Mucosa of gallbladder (tissue), 1 donor: ENCODE results near the gene TAAR9. TPM values are rescaled to one million over a fixed set of nuclear protein-coding genes. Genes with fewer than 3 reads are reported as not detected.
A peak's percentile ranks its signal among the peaks of the same experiment; 100 is the strongest.
"Not testable (repeated sequence)": the region's sequence is repeated elsewhere in the genome, so short reads cannot be mapped to it uniquely, and the experiment has no call there.

Experiments used
- DNase-seq: peaks from one replicate; pipeline ENCODE4 v3.0.0-alpha.2; 2020; ENCODE audit warnings: low spot score
- total RNA-seq: library from RNA; stranded (reverse); gene quantifications from one replicate; pipeline ENCODE4 v1.2.1, GENCODE V29; 2021
- donor health status: DM: no; HTN: no; CAD: no.

TAAR9 gene
- total RNA-seq, 1 donor from 2014 or later = not detected

DNA sequence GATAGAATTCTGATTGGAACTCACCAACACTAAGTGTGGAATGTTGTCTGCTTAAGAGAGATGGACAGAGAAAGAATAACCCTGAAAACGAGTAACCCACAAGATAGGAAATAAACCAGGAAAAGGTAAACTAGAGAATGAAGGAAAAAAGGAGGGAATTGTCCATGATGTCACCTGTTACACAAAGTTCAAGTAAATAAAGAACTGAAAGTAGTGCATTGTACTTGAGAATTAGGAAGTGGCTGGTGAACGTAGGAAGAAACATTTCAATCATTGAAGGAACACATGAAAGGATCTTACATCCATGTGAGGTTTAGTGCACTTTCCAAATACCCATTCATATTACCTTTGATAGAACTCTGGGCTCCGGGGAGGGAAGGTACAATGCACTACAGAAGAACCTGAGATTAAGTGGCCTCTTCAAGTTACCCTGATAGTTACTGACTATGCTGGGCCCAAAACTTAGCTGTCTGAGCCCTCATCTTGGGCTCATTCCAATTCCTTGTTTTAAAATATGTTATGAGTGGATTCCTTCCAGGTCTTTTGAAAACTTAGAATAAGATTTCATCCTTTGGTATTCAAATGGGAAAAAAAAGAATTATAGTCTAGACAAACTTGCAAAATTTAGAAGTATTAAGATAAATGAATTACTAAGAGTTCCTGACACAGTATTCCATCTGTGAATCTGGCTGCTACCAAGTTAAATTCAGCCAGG lies 24.1 kb upstream of the TAAR9 start:
- DNase-seq = no peak

DNA sequence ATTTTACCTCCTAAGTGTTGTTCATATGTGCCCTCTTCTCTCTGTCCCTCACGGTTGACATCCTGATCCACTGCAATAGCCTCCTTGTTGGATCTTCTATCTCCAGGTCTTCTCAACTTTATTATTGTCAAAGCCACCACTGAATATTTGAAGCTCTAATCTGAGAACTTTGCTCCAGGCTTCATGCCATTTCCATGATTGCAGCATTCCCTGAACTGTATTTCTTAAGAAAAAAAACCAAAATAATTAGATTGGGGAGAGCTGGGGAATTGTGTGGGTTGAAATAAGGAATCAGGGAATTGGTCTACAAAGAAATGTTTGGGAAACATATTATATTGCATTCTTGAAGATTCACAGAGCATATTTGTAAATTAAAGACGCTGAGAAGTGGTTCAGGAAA lies 22.7 kb upstream of the TAAR9 start:
- DNase-seq = no peak

DNA sequence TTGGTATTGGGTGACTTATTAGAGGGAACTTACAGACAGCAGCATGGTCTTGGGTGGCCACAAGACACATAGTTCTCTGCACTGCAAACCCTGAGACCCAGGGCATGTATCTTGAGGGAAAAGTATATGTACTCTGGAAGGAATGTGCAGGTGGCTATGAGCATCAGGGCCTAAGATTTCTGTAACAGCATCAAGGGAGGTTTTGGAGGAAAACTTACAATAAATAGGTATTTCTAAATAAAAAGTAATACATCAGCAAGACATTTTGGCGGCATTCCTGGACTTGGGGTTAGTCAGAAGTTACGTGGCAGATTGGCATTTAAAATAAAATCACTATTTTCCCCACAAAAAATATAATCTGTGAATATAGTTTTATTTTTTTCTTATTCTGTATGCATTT lies 17.1 kb upstream of the TAAR9 start:
- no peak for DNase-seq

GRCh38 chr6:132524646-132525045 lies 13.4 kb upstream of the TAAR9 start:
- no peak for DNase-seq

DNA sequence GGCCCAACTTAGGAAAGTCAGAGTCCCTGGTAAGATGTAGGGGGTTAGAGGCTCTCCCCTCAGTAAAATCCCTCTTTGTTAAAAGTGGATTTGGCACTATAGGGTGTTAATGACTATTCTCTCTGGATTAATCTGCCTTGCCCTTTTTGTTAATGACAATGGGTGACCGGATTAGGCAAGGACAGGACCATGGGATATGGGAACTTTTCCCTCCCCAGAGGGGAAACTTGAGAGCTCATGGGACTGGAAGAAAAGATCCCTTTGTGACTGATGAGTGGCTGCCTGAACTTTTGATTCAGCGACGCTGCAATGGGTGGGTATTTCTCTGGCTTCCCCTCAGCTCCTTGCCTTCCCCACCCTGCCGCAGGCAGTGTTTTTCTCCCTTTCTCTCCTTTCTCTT lies 12.2 kb upstream of the TAAR9 start:
- DNase-seq = no peak

- DNase-seq = no peak
These were observed 11.6 kb upstream of the TAAR9 start for GRCh38 chr6:132526461-132526860.

- DNase-seq = no peak
These were observed 10.3 kb upstream of the TAAR9 start for GRCh38 chr6:132527791-132528190.

DNA sequence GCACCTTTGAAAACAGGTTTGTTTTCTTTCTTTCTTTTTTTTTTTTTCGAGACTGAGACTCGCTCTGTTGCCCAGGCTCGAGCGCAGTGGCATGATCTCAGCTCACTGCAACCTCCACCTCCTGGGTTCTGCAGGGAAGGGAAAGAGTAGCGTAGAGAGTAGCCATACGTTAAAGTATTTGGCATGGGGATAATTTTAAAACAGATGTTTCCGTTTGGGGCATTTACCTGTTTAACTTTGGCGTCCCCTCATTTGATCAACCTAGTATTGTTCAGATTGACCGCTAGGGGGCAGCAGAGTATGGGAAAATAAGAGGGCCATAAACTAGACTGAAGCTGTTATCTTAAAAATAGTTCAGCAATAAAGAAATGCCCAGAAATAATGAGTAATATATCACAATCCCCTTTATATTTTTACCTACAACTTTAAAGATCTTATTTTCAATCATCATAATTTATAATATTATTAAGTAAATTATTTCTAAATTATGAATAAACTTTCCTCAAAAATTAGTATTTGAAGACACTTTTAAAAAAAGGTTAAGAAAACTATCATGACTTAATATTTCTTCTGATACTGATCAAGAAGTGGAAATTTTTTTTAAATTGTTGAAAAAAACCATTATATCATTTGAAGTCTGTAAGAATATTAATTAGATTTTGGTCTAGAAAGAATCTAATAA lies 7.6 kb upstream of the TAAR9 start:
- DNase-seq = peak; percentile 56

GRCh38 chr6:132534546-132534945 lies 3.5 kb upstream of the TAAR9 start:
- not testable (repeated sequence) for DNase-seq

- DNase-seq = no peak
These were observed 932 bp upstream of the TAAR9 start for GRCh38 chr6:132537145-132537544.

GRCh38 chr6:132544826-132545225 lies 6.7 kb downstream of the TAAR9 start:
- DNase-seq = no peak

DNA sequence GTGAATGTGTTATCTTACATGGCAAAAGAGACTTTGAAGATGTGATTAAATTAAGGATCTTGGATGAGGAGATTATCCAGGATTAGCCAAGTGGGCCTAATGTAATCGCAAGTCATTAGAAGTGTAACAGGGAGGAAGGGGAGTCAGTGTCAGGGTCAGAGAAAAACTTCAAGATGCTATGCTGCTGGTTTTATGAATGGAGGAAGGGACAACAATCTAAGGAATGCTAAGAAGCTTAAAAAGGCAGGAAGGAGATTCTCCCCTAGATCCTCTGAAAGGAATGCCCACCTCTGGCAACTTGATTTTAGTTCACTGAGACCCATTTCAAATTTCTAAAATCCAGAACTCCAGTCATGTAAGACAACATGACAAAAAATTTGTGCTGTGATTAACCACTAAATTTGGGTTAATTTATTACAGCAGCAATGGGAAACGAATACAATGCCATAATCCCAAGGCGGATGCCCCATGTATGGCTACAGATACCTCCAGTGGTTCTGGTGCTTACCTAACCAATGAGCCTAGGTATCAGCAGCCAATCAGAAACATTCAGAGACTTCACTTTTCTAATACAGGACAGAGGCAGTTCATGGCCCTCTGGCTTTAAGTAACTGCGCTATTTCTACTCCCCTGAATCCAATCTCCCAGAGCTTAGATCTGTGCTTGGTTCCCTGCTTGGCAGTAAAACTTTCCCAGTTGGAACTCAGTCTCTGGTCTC lies 10.8 kb downstream of the TAAR9 start:
- no peak for DNase-seq

DNA sequence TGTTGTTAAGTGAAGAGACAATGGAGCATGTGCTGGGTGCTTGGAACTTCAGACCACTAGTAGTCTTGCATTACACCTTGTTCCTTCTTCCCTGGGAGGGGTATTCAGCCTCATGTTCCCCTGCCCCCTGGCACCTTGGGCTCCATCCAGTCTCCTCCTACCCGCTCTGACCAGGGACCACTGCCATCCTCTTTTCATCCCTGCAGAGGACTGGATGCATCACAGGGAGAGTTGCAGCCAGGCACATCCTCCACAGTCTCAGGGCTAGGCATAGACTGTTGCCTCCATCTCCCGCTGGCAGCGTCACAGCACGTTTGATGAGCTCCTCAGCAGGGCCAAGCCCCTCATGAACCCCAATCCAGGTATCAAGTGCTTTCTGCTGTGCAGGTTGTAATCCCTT lies 13.1 kb downstream of the TAAR9 start:
- DNase-seq = no peak

DNA sequence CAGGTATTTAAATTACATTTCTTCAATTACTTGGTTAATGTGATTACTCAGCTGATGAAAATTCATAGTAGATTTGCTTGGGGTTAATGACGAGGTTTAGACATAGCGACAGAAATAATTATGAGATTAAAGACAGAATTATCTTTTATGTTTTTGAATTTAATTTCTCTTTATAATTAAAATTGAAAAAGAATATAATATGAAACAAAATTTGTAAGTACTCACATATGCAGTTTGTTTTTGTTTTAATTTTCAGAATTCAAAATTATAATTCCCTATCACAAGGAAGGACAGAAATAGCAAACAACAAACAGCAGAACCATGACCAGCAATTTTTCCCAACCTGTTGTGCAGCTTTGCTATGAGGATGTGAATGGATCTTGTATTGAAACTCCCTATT lies 14.3 kb downstream of the TAAR9 start, which contains the start of gene TAAR8:
TAAR8 (plus strand) TSS at position 301 of the 400 bp plus-strand sequence; CDS start at position 322, 21 bp downstream.
- no peak for DNase-seq

DNA sequence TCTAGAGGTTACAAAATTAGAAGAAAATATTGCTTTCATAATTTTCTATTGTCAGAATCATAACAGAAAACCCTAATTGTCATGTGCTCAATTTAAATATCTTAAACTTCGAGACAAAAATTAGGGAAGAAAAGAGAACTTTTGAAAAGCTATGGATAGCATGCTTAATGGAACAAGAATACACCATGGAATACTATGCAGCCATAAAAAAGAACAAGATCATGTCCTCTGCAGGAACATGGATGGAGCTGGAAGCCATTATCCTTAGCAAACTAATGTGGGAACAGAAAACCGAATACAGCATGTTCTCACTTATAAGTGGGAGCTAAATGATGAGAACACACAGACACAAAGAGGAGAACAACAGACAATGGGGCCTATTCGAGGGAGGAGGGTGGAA lies 22.0 kb downstream of the TAAR9 start:
- not testable (repeated sequence) for DNase-seq

DNA sequence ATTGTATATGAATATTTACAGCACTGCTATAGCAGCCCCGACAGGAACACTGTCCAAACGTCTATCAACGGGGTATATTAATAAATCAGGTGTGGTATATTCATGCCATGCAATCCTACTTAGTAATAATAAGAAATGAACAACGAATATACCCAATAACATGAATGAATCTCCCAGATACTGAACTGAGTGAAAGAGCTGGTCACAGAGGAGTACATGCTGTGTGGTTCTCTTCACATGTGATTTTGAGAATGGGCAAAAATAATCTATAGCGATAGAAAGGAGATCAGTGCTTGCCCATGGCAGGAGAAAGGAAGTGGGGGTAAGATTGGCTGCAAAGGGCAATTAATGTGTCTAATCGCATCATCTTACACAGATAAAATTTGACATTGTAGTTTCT lies 28.3 kb downstream of the TAAR9 start:
- no peak for DNase-seq

GRCh38 chr6:132567566-132567965 lies 29.5 kb downstream of the TAAR9 start:
- DNase-seq = no peak

DNA sequence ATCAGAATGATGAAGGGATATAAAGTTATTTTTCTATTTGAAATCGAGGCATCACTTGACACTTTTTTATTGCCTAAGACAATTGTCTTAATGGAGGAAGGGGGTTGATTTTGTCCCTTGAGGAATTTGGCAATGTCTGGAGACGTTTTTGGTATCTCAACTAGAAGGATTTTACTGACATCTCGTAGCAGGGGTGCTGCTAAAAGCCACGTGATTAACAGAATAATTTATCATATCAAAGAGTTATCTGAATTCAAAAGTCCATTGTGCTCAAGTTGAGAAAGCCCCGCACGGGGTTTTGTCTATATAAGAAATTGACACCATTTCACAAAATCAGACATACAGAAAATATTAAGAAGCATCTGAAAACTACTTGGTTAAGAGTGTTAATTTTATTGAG lies 30.5 kb downstream of the TAAR9 start:
- no peak for DNase-seq

DNA sequence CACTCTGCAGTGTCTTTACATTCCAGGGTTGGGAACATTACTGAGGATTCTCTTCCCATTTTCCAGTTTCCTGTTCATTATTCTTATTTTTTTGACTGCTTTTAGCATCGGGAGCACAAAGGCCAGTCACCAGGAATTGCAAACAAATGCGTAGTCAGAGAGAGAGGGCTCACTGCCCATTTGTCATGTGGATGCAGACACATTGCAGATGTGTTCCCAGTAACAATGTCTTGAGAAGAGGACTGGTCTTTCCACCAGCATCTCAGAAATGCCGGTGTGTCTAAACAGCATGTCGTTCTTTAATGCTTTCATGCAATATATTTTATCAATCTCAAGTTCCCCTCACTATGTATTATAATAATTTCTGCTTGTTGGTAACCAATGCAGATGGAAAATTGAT lies 31.1 kb downstream of the TAAR9 start:
- DNase-seq = no peak

DNA sequence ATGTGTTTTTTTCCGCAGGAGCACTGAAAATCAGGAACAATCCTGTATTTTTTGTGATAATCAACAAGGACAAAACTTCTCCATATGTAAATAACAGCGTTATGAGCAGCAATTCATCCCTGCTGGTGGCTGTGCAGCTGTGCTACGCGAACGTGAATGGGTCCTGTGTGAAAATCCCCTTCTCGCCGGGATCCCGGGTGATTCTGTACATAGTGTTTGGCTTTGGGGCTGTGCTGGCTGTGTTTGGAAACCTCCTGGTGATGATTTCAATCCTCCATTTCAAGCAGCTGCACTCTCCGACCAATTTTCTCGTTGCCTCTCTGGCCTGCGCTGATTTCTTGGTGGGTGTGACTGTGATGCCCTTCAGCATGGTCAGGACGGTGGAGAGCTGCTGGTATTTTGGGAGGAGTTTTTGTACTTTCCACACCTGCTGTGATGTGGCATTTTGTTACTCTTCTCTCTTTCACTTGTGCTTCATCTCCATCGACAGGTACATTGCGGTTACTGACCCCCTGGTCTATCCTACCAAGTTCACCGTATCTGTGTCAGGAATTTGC lies 32.2 kb downstream of the TAAR9 start, which contains the start of gene TAAR6:
TAAR6 (plus strand) TSS at position 102 of the 557 bp plus-strand sequence; CDS start at position 102, 0 bp downstream.
- DNase-seq = no peak

DNA sequence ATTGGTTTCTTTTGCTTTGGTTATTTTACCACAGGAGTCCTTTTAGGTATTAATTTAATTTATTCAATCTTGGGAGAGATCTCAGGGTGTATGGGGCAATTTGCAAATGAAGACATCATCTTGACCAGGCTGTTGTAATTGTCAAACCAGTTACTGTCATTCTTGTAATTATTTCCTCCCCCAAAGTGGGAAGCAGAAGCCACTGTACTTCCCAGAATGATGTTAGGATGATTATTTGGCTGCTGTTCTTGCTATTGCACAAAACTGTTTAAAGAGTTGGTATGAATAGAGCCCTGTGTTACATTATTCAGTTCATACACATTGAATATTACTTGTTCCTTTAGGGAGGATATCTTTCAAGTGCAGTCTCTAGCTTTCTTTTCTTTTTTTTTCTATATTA lies 33.7 kb downstream of the TAAR9 start:
- no peak for DNase-seq

DNA sequence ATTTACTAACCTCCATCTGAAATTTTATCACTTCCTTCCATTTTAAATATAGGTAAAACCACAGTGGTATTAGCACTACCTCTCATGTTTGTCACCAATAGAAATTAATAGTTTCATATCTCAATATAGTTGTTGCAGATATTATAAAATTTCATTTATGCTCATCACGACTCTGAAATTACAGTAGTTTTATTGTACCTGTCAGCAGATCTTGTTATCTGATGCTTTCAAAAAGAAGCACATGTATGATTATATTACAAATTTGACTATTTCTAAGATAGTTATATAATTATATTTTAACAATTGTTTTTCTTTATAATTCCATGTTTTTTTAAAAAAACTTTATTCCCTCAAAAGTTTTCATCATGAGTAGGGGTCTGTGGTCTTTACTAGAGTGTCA lies 46.6 kb downstream of the TAAR9 start:
- no peak for DNase-seq
